ENCODE measurements around the gene KIF1B.
"Not testable (repeated sequence)": the region's sequence is repeated elsewhere in the genome, so short reads cannot be mapped to it uniquely, and the experiment has no call there.

The KIF1B gene

DNA sequence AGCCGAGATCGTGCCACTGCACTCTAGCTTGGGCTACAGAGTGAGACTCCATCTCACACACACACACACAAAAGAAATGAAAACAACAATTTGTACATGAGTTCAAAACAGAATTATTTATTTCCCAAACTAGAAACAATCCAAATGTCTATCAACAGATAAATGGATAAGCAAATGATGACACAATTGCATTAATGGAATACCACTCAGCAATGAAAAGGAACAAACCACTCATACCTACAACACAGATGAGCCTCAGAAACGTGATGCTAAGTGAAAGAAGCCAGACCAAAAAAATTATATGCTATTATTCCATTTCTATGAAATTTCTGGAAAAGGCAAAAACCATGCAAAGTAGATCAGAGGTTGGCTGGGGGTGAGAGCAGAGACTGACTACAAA is 186.5 kb downstream of the KIF1B start:
- DNase-seq: no peak

DNA sequence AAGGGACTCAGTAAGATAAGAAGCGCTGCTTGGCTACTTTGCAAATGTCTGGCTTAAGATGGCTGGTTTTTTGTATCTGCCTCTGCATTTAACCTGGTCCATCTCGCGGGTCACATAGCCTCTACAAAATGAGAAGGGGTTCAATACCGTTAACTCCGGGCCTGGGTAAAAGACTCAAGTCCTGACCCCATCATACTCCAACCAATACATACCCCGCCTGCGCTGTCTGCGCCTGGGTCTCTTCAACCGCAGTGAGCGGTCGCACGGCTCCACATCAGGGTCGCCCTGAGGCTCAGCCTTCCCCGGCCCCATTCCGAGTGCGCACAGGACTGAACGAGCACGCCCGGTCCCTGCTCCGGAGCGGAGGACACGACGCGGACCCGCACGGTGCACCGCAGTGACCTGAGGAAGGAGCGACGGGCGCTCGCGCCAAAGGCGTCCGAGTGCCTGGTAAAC is 187.9 kb downstream of the KIF1B start:
- no peak for DNase-seq

DNA sequence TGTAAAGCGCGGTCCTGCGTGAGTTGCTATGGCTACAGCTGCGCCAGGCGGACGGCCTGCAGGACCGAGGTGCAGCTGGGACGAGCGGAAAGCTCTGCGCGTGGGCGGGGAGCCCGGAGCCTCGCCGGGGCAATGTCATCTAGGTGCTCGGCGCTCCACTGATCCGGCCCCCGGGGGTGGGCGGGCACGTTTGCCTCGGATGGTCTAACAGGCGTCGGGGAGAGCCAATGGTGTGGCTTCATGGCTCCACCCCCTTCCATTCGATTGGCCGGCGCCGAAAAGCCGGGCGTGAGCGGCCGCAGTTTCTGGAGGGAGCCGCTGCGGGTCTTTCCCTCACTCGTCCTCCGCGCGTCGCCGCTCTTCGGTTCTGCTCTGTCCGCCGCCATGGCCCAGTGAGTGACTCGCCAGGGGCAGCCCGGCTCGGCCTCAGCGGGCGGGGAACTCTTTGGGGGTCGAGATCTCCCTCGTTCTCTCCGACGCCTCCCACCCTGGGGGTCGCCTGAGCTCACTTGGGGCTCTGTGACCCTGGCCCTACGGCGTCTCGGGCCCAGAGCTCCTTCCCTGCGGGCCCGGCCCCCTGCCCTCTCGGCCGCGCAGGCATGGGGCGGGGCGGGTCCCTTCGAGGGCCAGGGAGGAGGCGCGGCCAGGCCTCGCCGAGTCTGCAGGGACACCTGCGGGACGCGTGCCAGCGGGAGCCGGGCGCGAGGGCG is 188.5 kb downstream of the KIF1B start, which contains the start of gene PGD:
Gene PGD (plus strand): TSS at position 331 of the 710 bp plus-strand sequence. CDS start 54 bp downstream, at position 385.
- DNase-seq: peak; percentile 96

DNA sequence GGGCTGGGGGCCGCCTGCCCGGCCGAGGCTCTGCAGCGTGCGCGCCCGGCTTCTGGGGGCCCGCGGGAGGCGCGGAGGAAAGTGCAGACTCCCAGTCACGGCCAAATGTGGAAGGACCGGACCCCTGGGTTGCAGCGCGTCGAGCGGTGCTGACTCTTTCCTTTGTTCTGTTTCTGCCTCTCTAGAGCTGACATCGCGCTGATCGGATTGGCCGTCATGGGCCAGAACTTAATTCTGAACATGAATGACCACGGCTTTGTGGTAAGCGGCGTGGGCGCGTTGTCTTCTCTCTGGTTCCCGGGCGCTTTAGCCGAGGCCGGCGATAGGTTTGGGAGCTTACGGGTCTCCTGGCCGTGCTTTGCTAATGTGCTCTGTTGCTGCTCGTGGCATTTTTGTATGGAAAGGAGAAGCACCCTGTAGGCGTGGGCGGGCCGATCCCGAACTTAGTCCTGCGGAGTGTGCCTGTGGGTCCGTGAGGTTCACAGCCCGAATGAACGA is 189.1 kb downstream of the KIF1B start:
- peak; percentile 1 for DNase-seq

DNA sequence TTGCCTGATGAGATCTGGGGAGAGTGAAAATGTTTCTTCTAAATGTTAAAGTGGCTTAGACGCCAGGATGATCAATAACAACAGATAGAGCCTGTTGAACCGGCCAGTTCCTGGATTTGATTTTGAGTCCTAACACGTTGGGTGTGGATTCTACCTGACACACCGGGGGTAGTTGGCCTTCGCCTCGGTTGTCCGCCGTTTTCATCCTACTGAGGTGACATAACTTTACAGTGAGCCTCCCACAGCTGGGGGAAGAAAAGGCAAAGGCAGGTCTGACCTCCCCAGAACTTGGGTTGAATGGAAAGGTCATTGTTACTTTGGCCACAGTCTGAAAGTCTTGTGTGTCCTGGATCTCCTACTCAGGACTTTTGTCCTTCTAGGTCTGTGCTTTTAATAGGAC is 189.6 kb downstream of the KIF1B start:
- no peak for DNase-seq

DNA sequence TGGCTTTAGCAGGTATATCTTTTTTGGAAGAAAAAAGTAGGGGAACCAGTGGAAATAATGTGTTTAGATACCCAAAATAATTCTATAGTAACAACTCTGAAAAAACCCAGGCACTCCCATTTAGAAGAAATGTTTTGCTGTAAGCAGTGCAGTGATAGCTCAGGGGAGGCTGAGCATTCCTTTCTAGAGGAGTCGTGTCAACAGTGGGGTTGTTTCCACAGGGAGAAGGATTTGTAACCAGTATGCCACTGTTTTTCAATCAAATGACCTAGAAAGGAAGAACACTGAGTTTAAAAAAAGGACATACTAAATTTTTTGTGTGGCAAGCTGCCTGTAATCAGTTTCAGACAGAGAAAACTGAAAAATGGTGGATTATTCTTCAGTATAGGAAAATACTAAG is 190.9 kb downstream of the KIF1B start:
- no peak for DNase-seq

DNA sequence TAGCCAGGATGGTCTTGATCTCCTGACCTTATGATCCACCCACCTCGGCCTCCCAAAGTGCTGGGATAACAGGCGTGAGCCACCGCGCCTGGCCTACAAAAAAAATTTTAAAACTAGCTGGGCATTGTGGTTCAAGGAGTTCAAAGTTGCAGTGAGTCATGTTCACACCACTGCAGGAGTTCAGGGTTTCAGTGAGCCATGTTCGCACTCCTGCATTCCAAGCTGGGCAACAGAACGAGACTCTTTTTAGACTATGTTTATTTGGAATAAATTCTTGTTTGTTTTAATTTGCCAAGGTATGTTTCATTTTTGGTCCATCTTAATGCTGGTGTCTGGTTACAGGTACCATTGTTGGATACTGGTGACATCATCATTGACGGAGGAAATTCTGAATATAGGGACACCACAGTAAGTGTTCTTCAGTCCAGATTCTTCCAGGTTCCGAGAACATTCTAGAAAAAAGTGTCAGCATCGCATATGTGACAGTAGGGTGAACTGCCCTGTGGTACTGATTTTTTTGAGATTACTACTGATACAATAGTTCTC is 192.4 kb downstream of the KIF1B start:
- DNase-seq: no peak

DNA sequence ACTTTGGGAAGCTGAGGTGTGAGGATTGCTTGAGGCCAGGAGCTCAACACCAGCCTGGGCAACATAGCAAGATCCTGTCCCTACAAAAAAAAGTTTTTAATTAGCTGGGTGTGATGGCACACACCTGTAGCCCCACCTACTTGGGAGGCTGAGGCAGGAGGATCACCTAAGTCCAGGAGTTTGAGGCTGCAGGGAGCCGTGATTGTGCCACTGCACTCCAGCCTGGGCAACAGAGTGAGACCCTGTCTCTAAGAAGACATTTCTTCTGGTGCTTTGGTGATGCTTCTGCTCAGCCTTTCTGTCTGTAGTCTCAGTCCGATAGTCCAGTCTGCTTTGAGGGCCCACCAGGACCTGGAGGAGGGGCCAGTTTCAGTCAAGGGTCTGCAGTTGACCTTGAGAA is 196.8 kb downstream of the KIF1B start:
- no peak for DNase-seq

DNA sequence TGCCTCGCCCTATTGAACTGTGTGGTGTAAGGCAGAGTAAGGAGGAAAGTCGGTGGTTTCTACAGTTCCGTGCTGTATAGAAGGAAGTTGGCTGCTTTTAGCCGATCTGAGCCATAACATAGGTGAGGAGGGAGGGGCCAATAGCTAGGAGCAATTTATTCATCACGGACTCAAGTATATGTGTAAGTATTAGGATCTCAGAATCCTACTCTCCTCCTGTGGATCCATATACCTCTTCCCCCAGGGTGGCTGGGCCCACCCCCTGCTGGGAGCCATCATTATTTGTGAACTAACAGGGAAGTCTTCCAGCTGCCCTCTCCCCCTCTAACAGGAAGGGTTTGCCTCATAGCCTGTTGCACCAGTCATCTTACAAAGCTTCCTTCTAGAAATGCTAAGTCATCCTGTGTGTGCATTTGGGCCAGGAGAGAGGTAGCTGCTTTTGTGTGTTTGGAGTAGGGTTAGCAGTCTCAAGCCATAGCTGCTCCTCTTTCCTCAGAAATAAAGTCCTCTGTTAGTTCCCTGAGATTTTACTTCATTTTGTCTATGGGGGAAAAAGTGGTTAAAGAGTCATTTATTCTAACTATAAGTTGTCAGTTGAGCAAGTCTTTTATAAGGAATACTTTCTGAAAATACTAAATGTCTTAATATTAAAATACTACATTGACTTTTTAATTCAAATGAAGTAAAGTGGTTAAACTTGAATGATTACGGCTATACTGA is 205.0 kb downstream of the KIF1B start:
- no peak for DNase-seq

DNA sequence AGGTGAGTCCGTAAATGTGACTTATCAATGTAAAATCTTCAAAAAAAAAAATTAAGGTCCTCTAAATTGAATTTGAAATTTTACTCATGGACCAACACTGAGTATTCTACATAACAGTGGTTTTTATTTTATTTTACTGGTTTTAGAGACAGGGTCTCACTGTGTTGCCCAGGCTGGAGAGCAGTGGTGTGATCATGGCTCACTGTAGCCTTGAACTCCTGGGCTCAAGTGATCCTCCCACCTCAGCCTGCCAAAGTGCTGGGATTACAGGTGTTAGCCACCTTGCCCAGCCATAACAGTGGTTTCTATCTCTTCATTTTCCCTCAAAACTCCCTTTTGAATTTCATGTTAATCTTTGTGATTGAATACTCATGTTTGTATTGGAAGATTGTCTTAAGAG is 205.6 kb downstream of the KIF1B start:
- DNase-seq: not testable (repeated sequence)

DNA sequence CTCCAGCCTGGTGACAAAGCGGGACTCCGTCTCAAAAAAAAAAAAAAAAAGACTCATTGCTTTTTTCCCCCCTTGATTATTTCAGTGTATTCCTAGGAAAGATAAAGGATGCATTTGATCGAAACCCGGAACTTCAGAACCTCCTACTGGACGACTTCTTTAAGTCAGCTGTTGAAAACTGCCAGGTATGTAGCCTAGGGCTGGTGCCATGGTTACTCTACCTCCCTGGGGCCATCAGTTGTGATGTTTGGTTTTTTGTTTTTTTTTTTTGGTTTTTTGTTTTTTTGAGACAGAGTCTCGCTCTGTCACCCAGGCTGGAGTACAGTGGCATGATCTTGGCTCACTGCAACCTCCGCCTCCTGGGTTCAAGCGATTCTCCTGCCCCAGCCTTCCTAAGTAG is 208.4 kb downstream of the KIF1B start:
- DNase-seq: not testable (repeated sequence)

DNA sequence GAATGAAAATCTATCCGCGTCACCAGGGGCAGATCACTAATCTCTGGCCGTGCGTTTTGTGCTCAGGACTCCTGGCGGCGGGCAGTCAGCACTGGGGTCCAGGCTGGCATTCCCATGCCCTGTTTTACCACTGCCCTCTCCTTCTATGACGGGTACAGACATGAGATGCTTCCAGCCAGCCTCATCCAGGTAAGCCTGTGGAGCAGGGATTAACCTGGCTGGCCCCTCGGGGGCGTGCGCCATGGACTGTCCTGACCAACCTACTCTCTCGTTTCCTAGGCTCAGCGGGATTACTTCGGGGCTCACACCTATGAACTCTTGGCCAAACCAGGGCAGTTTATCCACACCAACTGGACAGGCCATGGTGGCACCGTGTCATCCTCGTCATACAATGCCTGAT is 209.0 kb downstream of the KIF1B start:
- DNase-seq: no peak

DNA sequence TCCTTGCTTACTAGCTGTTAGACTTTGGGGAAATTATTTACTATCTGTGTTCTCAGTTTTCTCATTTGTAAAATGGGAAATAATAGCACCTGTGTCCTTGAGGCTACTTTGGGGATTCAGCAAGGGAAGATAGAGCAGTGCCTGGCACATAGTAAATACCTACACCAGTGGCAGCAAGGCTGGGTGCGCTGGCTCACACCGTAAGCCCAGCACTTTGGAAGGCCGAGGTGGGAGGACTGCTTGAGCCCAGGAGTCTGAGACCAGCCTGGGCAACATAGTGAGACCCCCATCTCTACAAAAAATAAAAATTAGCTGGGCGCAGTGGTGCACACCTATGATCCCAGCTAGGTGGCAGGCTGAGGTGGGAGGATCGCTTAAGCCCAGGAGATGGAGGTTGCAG is 211.3 kb downstream of the KIF1B start:
- no peak for DNase-seq

DNA sequence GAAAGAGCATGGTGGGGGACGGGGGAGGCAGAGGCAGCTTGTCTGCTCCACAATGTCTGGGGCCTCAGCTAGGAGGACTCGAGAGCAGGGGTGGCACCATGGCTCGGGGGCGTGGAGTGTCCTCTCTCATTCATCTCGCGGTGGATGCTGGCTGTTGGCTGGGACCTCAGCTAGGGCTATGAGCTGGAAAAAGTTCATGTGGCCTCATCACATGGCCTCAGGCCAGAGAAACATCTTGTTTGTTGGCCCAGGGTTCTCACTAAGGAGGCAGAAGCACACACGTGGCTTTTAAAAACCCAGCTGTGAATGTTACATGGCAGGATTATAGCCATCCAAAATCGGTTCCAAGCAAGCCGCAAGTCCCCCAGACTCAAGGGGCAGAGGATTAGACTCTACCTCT is 213.7 kb downstream of the KIF1B start:
- DNase-seq: no peak

DNA sequence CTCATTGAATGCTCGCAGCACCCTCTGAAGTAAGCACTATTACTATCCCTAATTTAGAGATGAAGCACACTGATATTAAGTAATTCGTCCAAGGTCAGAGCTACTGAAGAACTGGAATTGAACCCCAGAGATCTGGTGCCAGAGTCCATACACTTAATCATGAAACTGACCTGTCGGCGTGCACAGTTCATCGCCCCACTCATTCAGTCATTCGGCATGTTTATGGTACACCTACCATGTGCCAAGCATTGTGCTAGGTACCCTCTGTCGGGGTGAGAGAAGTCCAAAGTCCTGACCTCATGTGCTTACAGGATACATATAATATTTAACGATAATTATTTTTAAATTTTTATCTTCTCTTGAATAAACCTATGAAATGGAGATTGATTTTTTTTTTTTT is 214.3 kb downstream of the KIF1B start:
- DNase-seq: no peak

DNA sequence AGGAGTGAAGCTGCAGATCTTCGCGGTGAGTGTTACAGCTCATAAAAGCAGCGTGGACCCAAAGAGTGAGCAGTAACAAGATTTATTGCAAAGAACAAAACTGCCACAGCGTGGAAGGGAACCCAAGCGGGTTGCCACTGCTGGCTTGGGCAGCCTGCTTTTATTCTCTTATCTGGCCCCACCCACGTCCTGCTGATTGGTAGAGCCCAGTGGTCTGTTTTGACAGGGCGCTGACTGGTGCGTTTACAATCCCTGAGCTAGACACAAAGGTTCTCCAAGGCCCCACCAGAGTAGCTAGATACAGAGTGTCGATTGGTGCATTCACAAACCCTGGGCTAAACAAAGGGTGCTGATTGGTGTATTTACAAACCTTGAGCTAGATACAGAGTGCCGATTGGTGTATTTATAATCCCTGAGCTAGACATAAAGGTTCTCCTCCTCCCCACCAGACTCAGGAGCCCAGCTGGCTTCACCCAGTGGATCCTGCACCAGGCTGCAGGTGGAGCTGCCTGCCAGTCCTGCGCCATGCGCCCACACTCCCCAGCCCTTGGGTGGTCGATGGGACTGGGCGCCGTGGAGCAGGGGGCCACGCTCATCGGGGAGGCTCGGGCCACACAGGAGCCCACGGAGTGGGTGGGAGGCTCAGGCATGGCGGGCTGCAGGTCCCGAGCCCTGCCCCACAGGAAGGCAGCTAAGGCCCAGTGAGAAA is 215.6 kb downstream of the KIF1B start:
- not testable (repeated sequence) for DNase-seq

DNA sequence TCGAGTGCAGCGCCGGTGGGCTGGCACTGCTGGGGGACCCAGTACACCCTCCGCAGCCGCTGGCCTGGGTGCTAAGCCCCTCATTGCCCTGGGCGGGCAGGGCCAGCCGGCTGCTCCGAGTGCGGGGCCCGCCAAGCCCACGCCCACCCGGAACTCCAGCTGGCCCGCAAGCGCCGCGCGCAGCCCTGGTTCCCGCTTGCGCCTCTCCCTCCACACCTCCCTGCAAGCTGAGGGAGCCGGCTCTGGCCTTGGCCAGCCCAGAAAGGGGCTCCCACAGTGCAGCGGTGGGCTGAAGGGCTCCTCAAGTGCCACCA is 216.1 kb downstream of the KIF1B start:
- not testable (repeated sequence) for DNase-seq

DNA sequence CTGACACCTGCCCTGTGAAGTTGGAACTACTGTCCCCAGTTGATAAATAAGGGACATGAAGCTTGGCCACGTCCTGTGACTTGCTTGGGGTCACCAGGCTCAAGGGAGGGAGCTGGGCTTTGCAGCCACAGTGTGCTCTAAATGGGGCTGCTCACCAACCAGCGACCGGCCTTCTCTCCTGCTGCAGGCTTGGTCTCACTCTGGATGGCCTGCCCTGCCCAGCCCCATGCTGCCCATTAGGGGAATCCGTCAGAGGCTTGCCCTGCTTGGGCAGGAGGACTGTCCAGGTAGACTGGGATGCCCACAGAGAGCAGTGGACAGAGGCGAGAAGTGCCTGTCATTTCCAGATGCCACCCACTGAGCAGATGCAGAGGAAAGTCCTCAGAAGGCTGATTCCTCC is 218.6 kb downstream of the KIF1B start:
- DNase-seq: no peak

DNA sequence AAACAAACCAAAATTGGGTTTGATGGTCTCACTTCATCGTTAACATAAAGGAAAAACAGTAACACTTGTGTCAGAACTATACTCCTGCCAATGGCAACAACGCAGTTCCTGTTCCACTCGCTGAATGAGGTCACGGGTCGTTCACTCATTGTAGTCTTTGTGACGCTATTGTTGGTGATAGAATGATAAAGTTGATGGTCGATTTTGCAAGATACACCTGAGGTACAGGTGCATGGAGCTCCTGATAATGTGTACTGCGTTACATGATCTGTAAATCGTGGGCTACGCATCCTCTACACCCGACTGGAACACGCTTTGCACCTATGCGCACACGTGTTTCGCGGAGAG is 219.5 kb downstream of the KIF1B start:
- DNase-seq: no peak

DNA sequence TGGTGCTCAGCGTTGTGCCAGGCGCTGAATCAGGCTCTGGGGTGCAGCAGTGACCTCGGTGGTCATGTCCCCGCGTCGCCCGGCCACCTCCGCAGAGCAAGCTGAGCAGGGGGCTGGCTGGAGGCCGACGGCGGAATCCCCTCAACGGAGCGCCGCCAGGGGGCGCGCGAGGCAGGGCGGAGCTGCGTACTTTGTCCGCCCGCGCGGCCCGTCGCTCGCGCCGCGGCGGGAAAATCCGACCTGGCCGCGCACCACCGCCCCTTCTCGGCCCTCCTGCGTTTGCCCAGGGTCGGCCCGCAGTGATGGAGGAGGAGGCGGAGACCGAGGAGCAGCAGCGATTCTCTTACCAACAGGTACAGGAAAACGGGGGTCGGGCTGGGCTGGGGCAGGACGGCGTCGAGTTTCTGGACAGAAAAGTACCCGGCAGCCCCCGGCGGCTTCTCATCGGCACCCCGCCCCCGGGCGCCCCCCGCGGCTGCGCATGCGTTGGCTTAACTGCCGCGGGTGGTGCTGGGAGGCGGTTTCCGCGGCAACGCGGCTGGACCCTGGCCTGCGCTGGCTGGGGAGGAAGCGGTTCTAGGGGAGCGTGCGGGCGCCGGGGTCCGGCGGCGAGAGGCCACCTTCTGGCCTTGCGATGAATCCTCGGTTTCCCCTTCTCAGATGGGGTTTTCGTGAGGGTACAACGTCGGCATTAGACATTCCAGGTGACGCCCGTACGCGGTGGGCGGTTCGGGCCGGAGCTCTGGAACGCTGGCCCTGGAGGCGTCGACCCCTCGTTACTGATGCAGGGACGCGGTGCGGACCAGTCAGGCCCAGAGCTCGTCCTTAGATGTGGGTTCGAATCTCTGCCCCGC is 220.1 kb downstream of the KIF1B start, which contains the start of gene CENPS:
Gene CENPS (plus strand): TSS at position 218 of the 854 bp plus-strand sequence. CDS start 85 bp downstream, at position 303.
- peak; percentile 81 for DNase-seq
